OCI-LY3 (cell line): ENCODE data around the gene MKX.

Source experiments
- EZH2phosphoT487 ChIP-seq: fragments of 200-600 bp; shearing (Covaris generic); IDR thresholded peaks from 2 replicates; pipeline ENCODE4 v1.6.1; 2018; ENCODE audit warnings: antibody characterized with exemption, mixed run types, low read depth
- TF ChIP-seq, protein P1 (sequence below): fragments of 200-600, 300-600 bp; sonication (generic); IDR thresholded peaks from 2 replicates; pipeline ENCODE4 v1.5.1; 2014; ENCODE audit warnings: antibody characterized with exemption, low read length, low read depth

DNA sequence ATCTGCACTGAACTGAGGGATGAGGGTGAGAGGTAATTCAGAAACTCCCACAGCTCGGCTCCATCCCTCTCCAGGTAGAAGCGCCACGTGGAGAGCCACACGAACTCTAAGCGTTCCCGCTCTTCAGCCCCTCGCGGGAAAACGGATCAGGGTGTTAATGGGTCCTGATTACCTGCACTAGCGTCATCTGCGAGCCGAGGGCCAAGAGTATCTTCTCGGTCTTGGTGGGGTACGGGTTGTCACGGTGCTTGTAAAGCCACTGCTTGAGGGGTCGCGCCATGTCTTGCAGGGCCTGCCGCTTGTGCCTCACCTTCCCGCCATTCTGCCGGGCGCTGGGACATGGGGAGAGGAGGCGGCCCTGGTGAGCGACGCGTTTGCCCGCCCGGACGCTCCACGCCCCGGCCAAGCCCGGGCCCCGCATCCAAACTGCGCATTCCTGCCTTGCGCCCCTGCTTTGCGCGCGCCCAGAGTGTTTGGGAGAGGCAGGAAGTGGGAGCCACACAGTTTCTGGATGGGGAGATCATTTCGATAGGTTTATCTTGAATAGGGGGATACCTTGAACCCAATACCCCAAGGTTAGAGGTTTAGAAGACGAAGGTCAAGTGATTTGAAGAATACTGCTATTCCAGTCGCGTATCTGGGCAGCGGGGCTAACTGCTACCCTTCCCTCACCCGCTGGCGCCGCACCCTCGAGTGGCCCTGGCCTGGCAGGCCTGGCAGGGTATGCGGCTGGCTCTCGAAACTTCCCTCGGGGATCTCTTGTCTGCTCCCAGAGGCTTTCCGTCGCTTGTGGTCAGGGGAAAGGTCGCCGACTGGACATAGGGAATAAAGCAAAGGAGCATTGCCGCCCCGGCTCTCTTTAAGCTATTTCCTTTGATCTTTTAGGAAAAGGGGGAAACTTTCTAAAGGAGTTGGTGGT is 4.2 kb downstream of the MKX start:
- TF ChIP-seq, protein P1, sequence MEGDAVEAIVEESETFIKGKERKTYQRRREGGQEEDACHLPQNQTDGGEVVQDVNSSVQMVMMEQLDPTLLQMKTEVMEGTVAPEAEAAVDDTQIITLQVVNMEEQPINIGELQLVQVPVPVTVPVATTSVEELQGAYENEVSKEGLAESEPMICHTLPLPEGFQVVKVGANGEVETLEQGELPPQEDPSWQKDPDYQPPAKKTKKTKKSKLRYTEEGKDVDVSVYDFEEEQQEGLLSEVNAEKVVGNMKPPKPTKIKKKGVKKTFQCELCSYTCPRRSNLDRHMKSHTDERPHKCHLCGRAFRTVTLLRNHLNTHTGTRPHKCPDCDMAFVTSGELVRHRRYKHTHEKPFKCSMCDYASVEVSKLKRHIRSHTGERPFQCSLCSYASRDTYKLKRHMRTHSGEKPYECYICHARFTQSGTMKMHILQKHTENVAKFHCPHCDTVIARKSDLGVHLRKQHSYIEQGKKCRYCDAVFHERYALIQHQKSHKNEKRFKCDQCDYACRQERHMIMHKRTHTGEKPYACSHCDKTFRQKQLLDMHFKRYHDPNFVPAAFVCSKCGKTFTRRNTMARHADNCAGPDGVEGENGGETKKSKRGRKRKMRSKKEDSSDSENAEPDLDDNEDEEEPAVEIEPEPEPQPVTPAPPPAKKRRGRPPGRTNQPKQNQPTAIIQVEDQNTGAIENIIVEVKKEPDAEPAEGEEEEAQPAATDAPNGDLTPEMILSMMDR: no peak
- TF ChIP-seq EZH2phosphoT487: no peak
